Measurements from ENCODE around the gene ANAPC16.
"Not testable (repeated sequence)": the region's sequence is repeated elsewhere in the genome, so short reads cannot be mapped to it uniquely, and the experiment has no call there.

The ANAPC16 gene

DNA sequence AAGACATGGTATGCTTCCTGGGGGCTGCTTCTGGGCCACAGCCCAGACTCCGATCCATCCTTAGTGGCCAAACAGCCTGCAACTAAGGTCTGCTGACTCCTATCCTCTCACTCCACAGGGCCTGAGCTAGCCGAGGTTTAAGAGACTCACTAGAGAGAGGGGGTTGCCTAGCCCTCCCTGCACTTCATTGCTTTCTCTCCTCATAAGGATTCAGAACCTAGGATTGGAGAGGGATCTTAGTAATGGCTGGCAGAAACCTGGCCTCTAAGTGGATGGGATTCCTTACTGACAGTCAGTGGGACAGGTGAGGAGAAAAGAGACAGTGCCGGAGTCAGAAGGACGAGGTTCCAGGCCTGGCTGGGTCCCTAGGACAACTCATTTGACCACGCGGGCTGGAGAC lies 49.7 kb downstream of the ANAPC16 start:
- H3K4me3 ChIP-seq (ENCODE audit: low read length) = no peak overlapping the region

DNA sequence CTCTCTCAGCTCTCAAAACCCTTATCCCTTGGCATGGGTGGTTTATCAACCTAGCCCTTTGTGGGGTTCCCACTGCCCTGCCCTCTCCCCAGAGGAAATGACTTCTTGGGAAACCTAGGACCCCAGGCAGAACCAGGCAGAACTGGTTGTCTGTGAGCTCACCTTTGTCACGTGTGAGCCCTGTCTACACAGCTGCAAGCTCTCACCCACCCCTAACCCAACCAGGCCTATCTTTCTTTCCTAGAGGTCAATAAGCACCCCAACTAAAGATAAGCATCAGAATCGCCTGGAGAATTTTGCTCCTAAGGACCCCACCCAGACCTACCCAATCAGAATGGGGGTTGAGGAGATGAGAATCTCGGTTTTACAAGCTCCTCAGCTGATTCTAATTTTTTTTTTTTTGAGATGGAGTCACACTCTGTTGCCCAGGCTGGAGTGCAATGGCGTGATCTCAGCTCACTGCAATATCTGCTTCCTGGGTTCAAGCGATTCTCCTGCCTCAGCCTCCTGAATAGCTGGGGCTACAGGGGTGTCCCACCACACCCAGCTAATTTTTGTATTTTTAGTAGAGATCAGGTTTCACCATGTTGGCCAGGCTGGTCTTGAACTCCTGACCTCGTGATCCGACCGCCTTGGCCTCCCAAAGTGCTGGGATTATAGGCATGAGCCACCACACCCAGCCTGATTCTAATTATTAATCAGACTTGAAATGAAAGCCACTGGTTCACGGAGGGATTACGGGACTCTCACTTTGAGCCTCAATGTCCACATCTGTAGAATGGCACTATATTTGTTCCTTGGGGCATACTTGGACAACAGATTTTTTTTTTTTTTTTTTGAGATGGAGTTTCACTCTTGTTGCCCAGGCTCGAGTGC lies 50.4 kb downstream of the ANAPC16 start:
- TF ChIP-seq, protein P1, sequence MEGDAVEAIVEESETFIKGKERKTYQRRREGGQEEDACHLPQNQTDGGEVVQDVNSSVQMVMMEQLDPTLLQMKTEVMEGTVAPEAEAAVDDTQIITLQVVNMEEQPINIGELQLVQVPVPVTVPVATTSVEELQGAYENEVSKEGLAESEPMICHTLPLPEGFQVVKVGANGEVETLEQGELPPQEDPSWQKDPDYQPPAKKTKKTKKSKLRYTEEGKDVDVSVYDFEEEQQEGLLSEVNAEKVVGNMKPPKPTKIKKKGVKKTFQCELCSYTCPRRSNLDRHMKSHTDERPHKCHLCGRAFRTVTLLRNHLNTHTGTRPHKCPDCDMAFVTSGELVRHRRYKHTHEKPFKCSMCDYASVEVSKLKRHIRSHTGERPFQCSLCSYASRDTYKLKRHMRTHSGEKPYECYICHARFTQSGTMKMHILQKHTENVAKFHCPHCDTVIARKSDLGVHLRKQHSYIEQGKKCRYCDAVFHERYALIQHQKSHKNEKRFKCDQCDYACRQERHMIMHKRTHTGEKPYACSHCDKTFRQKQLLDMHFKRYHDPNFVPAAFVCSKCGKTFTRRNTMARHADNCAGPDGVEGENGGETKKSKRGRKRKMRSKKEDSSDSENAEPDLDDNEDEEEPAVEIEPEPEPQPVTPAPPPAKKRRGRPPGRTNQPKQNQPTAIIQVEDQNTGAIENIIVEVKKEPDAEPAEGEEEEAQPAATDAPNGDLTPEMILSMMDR (conservative IDR thresholded peaks at IDR 0.05; ENCODE audit: low read depth, low read length) = no peak
- H3K4me3 ChIP-seq (ENCODE audit: low read length) = no peak overlapping the region
- no peak for DNase-seq (ENCODE audit: low read depth)

More for the DNA sequence above, 49.7 kb downstream of the ANAPC16 start:
- TF ChIP-seq, protein P1 (conservative IDR thresholded peaks at IDR 0.05; ENCODE audit: low read depth, low read length) = no peak
- no peak for DNase-seq (ENCODE audit: low read depth)

DNA sequence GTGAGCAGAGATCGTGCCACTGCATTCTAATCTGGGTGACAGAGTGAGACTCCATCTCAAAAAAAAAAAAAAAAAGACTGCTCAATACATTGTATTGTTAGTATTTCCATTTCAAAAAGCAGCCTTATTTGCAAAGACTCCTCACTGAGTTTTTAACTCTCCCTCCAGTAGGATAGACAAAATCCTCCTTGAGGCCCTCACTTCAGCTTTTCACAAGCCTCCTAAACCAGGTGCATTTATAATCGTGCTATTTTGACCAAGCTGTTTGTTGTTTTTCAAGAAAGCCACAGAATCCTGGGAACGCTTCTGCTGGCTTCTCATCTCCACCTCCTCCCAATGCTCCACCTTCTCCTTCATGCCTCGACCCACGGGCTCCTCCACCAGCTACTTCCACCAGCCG lies 51.6 kb downstream of the ANAPC16 start:
- no peak overlapping the region for H3K4me3 ChIP-seq (ENCODE audit: low read length)
- TF ChIP-seq, protein P1 (conservative IDR thresholded peaks at IDR 0.05; ENCODE audit: low read depth, low read length) = no peak
- no peak for DNase-seq (ENCODE audit: low read depth)

DNA sequence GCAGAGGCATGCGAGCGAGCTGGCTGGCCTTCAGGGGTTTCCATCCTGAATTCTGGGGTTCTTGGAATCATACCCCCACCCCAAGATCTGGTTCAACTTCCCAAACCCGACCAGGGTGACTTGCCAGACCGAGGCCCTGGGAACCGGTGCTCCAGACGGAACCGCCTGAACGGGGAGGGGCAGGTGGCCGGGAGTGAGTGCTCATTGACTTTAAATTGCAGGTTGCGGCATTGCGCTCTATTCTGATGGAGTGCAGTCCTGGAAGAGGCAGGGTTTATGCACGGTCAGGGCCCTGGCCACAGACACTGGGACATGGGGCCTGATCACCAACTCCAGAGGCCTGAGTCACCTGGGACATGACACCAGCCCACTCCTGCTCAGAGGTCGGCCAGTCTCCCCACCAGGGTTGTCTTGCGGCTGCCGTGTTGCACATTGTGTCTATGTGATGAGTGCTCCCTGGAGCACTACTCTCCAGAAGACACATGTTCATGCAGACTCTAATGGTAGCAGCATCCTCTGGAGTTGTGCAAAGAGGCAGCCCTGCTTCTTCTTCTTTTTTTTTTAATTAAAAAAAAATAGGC lies 52.1 kb downstream of the ANAPC16 start:
- H3K4me3 ChIP-seq (ENCODE audit: low read length) = no peak overlapping the region
- no peak for DNase-seq (ENCODE audit: low read depth)
- TF ChIP-seq, protein P1 (conservative IDR thresholded peaks at IDR 0.05; ENCODE audit: low read depth, low read length) = no peak

DNA sequence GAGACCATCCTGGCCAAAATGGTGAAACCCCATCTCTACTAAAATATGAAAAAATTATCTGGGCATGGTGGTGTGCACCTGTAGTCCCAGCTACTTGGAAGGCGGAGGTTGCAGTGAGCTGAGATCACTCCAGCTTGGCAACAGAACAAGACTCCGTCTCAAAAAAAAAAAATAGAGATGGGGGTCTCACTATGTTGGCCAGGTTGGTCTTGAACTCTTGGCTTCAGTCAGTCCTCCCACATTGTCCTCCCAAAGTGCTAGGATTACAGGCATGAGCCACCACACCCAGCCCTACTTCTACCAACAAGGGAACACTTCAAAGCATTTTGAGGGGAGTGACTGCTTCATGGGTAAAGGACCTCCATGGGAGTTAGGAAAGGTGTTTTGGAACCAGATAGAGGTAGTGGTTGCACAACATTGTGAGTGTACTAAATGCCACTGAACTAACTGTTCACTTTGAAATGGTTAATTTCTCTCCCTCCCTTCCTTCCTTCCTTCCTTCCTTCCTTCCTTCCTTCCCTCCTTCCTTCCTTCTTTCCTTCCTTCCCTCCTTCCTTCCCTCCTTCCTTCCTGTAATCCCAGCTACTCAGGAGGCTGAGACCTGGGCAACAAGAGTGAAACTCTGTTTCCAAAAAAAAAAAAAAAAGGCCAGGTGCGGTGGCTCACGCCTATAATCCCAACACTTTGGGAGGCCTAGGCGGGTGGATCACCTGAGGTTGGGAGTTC lies 52.8 kb downstream of the ANAPC16 start:
- H3K4me3 ChIP-seq (ENCODE audit: low read length); DNase-seq (ENCODE audit: low read depth): not testable (repeated sequence)

DNA sequence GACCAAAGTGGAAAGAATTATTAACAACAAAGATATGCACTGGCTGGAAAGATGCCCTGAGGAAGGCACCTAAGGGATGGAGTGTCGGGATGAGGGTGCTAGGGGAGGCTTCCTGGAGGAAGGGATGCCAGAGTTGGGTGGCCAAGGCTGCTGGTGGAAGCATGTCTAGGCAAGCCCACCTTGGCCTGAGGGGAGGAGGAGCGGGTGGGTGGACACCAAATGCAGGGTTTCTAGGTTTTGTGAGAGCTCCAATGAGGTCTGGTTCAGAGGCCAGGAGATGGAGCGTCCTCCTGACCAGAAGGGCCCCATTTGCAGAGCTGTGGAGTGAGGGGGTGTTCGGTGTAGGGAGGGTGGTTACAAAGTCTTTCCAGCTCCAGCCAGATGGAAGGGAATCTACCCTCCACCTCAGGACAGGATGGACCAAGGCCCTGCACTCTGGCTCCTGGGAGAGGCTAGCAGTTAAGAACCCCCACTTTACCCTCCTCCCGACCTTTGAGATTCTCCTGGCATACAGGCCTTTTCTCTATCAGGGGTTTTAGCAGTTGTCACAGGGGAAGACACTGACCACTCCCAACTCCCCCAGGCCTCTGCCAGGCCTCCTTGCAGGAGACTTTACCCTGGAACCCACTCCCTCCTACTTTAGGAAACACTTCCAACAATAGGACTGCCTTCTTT lies 54.9 kb downstream of the ANAPC16 start:
- no peak overlapping the region for H3K4me3 ChIP-seq (ENCODE audit: low read length)
- no peak for DNase-seq (ENCODE audit: low read depth)
- TF ChIP-seq, protein P1 (conservative IDR thresholded peaks at IDR 0.05; ENCODE audit: low read depth, low read length) = no peak

Measured in retinal pigment epithelial cell (primary cell).